ENCODE measurements around the gene GPLD1. TPM values are rescaled to one million over a fixed set of nuclear protein-coding genes. Genes with fewer than 3 reads are reported as not detected.
"Not testable (repeated sequence)": the region's sequence is repeated elsewhere in the genome, so short reads cannot be mapped to it uniquely, and the experiment has no call there.

GPLD1 gene
- polyA plus RNA-seq, 1 donor from 2014 or later = 0.95 TPM

GRCh38 chr6:24397631-24398030 lies 91.7 kb downstream of the GPLD1 start:
- peak overlapping the region in 1 of 4 donors; percentile 31 for H3K4me3 Mint-ChIP-seq
- H3K27me3 Mint-ChIP-seq = peaks cover 7% of the 10 kb centered on the region
- H3K27ac Mint-ChIP-seq = peak overlapping the region in 1 of 3 donors; percentile 20
- H3K4me1 Mint-ChIP-seq = peaks cover 2 to 11% (median 5%) of the 10 kb centered on the region in 3 donors
- H3K36me3 Mint-ChIP-seq = no peaks in the 10 kb centered on the region
- H3K9me3 Mint-ChIP-seq = peaks cover 2 to 13% (median 3%) of the 10 kb centered on the region in 3 donors

- H3K4me3 Mint-ChIP-seq = no peak overlapping the region
- H3K27me3 Mint-ChIP-seq = peaks cover 7% of the 10 kb centered on the region
- H3K27ac Mint-ChIP-seq = no peak overlapping the region
- H3K4me1 Mint-ChIP-seq = peaks cover 0 to 9% (median 5%) of the 10 kb centered on the region in 3 donors
- peaks cover 2 to 13% (median 3%) of the 10 kb centered on the region in 3 donors for H3K9me3 Mint-ChIP-seq
- H3K36me3 Mint-ChIP-seq = no peaks in the 10 kb centered on the region
Measured at GRCh38 chr6:24396824-24397223, 92.6 kb downstream of the GPLD1 start.

- Mint-ChIP-seq H3K36me3 (no peaks in the 10 kb centered on the region), H3K27me3 (peaks cover 4% of the 10 kb centered on the region), H3K27ac (no peak overlapping the region), H3K4me1 (peaks cover 0 to 7% (median 0%) of the 10 kb centered on the region in 3 donors), H3K9me3 (peaks cover 2 to 13% (median 3%) of the 10 kb centered on the region in 3 donors), H3K4me3 (no peak overlapping the region)
Measured at GRCh38 chr6:24394780-24395437, 94.5 kb downstream of the GPLD1 start.

GRCh38 chr6:24394061-24394779 lies 95.2 kb downstream of the GPLD1 start:
- H3K27me3 Mint-ChIP-seq = peaks cover 4% of the 10 kb centered on the region
- H3K4me3 Mint-ChIP-seq = no peak overlapping the region
- no peak overlapping the region for H3K27ac Mint-ChIP-seq
- H3K4me1 Mint-ChIP-seq = peaks cover 0 to 7% (median 0%) of the 10 kb centered on the region in 3 donors
- peaks cover 2 to 12% (median 3%) of the 10 kb centered on the region in 3 donors for H3K9me3 Mint-ChIP-seq
- no peaks in the 10 kb centered on the region for H3K36me3 Mint-ChIP-seq

- H3K4me1 Mint-ChIP-seq = peaks cover 0 to 7% (median 0%) of the 10 kb centered on the region in 3 donors
- H3K27ac Mint-ChIP-seq = no peak overlapping the region
- no peak overlapping the region for H3K4me3 Mint-ChIP-seq
- H3K27me3 Mint-ChIP-seq = peaks cover 8% of the 10 kb centered on the region
- no peaks in the 10 kb centered on the region for H3K36me3 Mint-ChIP-seq
- H3K9me3 Mint-ChIP-seq = peaks cover 2 to 6% (median 2%) of the 10 kb centered on the region in 3 donors
Measured at GRCh38 chr6:24391756-24392405, 97.5 kb downstream of the GPLD1 start.

GRCh38 chr6:24391208-24391607 lies 98.2 kb downstream of the GPLD1 start:
- Mint-ChIP-seq H3K27me3 (peaks cover 7% of the 10 kb centered on the region), H3K4me1 (peaks cover 0 to 7% (median 0%) of the 10 kb centered on the region in 3 donors), H3K4me3 (no peak overlapping the region), H3K9me3 (no peaks in the 10 kb centered on the region), H3K36me3 (no peaks in the 10 kb centered on the region), H3K27ac (no peak overlapping the region)

GRCh38 chr6:24387818-24388217 lies 101.6 kb downstream of the GPLD1 start:
- H3K36me3 Mint-ChIP-seq = no peaks in the 10 kb centered on the region
- no peak overlapping the region for H3K4me3 Mint-ChIP-seq
- peaks cover 0 to 7% (median 0%) of the 10 kb centered on the region in 3 donors for H3K4me1 Mint-ChIP-seq
- H3K9me3 Mint-ChIP-seq = peaks cover 0 to 1% (median 0%) of the 10 kb centered on the region in 3 donors
- H3K27me3 Mint-ChIP-seq = peaks cover 11% of the 10 kb centered on the region
- no peak overlapping the region for H3K27ac Mint-ChIP-seq

GRCh38 chr6:24385536-24386269 lies 103.7 kb downstream of the GPLD1 start:
- peaks cover 0 to 1% (median 0%) of the 10 kb centered on the region in 3 donors for H3K9me3 Mint-ChIP-seq
- no peaks in the 10 kb centered on the region for H3K36me3 Mint-ChIP-seq

GRCh38 chr6:24384369-24385130 lies 104.8 kb downstream of the GPLD1 start:
- not testable (repeated sequence) for H3K27ac Mint-ChIP-seq, H3K9me3 Mint-ChIP-seq, H3K4me3 Mint-ChIP-seq, H3K4me1 Mint-ChIP-seq, H3K36me3 Mint-ChIP-seq
- H3K27me3 Mint-ChIP-seq = peaks cover 11% of the 10 kb centered on the region

More at GRCh38 chr6:24385536-24386269, 103.7 kb downstream of the GPLD1 start:
- peaks cover 0 to 5% (median 2%) of the 10 kb centered on the region in 3 donors for H3K4me1 Mint-ChIP-seq
- H3K4me3 Mint-ChIP-seq = no peak overlapping the region
- H3K27ac Mint-ChIP-seq = no peak overlapping the region
- peaks cover 11% of the 10 kb centered on the region for H3K27me3 Mint-ChIP-seq

- H3K4me3 Mint-ChIP-seq, H3K27ac Mint-ChIP-seq, H3K9me3 Mint-ChIP-seq, H3K27me3 Mint-ChIP-seq, H3K36me3 Mint-ChIP-seq, H3K4me1 Mint-ChIP-seq: not testable (repeated sequence)
Measured at GRCh38 chr6:24382891-24383494, 106.4 kb downstream of the GPLD1 start.

- H3K36me3 Mint-ChIP-seq = no peaks in the 10 kb centered on the region
- peaks cover 0 to 5% (median 2%) of the 10 kb centered on the region in 3 donors for H3K4me1 Mint-ChIP-seq
- H3K9me3 Mint-ChIP-seq = peaks cover 0 to 10% (median 0%) of the 10 kb centered on the region in 3 donors
- H3K27ac Mint-ChIP-seq = no peak overlapping the region
- peaks cover 7% of the 10 kb centered on the region for H3K27me3 Mint-ChIP-seq
- H3K4me3 Mint-ChIP-seq = no peak overlapping the region
Measured at GRCh38 chr6:24382220-24382540, 107.2 kb downstream of the GPLD1 start.

- H3K27me3 Mint-ChIP-seq = peaks cover 7% of the 10 kb centered on the region
- peaks cover 0 to 5% (median 2%) of the 10 kb centered on the region in 3 donors for H3K4me1 Mint-ChIP-seq
- peaks cover 0 to 10% (median 0%) of the 10 kb centered on the region in 3 donors for H3K9me3 Mint-ChIP-seq
- no peaks in the 10 kb centered on the region for H3K36me3 Mint-ChIP-seq
- no peak overlapping the region for H3K4me3 Mint-ChIP-seq
- peak overlapping the region in 1 of 3 donors; percentile 32 for H3K27ac Mint-ChIP-seq
Measured at GRCh38 chr6:24381476-24382219, 107.7 kb downstream of the GPLD1 start.

GRCh38 chr6:24378473-24379097 lies 110.8 kb downstream of the GPLD1 start:
- H3K4me1 Mint-ChIP-seq = peaks cover 0 to 5% (median 2%) of the 10 kb centered on the region in 3 donors
- peaks cover 2% of the 10 kb centered on the region for H3K27me3 Mint-ChIP-seq
- H3K9me3 Mint-ChIP-seq = peaks cover 0 to 8% (median 0%) of the 10 kb centered on the region in 3 donors
- no peaks in the 10 kb centered on the region for H3K36me3 Mint-ChIP-seq
- no peak overlapping the region for H3K4me3 Mint-ChIP-seq
- peak overlapping the region in 1 of 3 donors; percentile 51 for H3K27ac Mint-ChIP-seq
